Measurements from ENCODE around the gene APAF1.

Gene APAF1

DNA sequence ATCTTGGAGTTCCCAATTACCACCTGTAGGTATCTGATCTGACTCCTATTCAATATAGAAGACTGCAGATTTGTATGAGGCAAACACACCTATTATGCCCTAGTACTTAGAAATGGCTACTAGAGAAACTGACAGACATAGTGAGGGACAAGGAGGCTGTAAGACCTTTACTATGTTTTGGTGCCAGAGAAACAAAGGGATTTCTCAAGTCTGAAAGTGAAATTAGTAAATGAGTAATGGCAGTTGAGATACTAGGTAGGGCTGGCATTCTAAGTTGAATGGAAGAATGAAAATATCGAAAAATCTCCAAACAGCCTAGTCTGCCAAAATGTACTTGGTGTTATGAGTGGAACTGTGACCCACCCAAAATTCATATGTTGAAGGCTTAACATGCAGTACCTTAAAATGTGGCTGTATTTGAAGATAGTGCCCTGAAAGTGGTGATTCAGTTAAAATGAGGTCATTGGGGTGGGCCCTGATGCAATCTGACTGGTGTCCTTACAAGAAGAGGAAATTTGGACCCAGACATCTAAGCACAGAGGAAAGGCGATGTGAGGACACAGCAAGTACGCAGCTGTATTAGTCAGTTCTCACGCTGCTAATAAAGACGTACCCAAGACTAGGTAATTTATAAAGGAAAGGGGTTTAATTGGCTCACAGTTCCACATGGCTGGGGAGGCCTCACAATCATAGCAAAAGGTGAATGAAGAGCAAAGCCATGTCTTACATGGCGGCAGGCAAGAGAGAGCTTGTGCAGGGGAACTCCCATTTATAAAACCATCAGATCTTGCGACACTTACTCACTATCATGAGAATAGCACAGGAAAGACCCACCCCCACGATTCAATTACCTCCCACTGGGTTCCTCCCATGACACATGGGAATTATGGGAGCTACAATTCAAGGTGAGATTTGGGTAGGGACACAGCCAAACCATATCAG is 127.0 kb downstream of the APAF1 start:
- Histone ChIP-seq H3K36me3 (ENCODE audit: control insufficient read depth in 5 of 5, insufficient read depth in 5 of 5, low read length in 5 of 5) (no peaks in the 10 kb centered on the region), H3K4me3 (ENCODE audit: low read depth in 1 of 5, low read length in 5 of 5) (no peak overlapping the region), H3K9me3 (ENCODE audit: control insufficient read depth in 5 of 5, low read length in 5 of 5) (no peaks in the 10 kb centered on the region), H3K27me3 (ENCODE audit: control insufficient read depth in 5 of 5, insufficient read depth in 4 of 5, low read length in 5 of 5) (no peaks in the 10 kb centered on the region), H3K27ac (ENCODE audit: low read depth, low read length) (no peak overlapping the region), H3K4me1 (ENCODE audit: control insufficient read depth in 5 of 5, insufficient read depth in 5 of 5, low read length in 5 of 5) (no peaks in the 10 kb centered on the region), H3K9ac (ENCODE audit: low read length in 5 of 5) (no peak overlapping the region)

DNA sequence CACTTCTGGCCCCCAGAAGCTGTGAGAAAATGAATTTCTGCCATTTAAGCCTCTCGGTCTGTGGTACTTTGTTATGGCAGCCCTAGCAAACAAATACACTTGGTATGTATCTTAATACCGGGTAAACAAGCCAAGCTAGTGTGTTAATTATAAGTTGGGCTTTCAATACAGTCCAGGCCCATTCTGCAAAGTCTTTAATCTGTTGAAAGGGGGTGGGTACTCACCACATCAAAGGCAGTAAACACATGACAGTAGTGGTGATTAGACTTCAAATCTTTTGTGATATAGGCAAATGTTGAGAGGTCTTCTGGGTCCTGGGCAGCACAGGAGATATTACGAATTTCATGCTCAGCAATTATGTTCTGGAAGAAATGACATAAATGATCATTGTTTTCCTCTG is 127.7 kb downstream of the APAF1 start:
- Histone ChIP-seq H3K36me3 (ENCODE audit: control insufficient read depth in 5 of 5, insufficient read depth in 5 of 5, low read length in 5 of 5) (no peaks in the 10 kb centered on the region), H3K9me3 (ENCODE audit: control insufficient read depth in 5 of 5, low read length in 5 of 5) (no peaks in the 10 kb centered on the region), H3K9ac (ENCODE audit: low read length in 5 of 5) (no peak overlapping the region), H3K4me1 (ENCODE audit: control insufficient read depth in 5 of 5, insufficient read depth in 5 of 5, low read length in 5 of 5) (no peaks in the 10 kb centered on the region), H3K27ac (ENCODE audit: low read depth, low read length) (no peak overlapping the region), H3K27me3 (ENCODE audit: control insufficient read depth in 5 of 5, insufficient read depth in 4 of 5, low read length in 5 of 5) (no peaks in the 10 kb centered on the region), H3K4me3 (ENCODE audit: low read depth in 1 of 5, low read length in 5 of 5) (no peak overlapping the region)

DNA sequence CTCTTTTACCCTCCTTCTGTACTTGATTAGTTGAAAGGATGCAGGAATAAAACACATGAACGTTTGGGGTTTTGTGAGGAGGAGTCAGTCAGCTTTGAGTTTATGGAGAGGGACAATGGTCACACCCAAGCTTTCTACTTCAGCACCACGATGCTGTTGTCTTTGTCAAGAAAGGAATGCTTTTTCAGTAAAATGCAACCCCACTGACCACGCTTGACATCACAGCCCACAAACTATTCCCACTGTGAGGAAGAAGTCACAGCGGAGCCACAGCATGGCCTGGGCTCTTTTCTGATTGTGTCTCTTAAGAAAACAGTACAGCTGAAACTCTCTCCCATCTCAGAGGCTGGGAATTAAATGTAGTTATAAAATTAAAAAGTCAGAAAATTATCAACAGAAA is 135.2 kb downstream of the APAF1 start:
- H3K36me3 ChIP-seq (ENCODE audit: control insufficient read depth in 5 of 5, insufficient read depth in 5 of 5, low read length in 5 of 5), result no peaks in the 10 kb centered on the region
- no peaks in the 10 kb centered on the region for H3K9me3 ChIP-seq (ENCODE audit: control insufficient read depth in 5 of 5, low read length in 5 of 5)
- no peaks in the 10 kb centered on the region for H3K4me1 ChIP-seq (ENCODE audit: control insufficient read depth in 5 of 5, insufficient read depth in 5 of 5, low read length in 5 of 5)
- no peak overlapping the region for H3K9ac ChIP-seq (ENCODE audit: low read length in 5 of 5)
- H3K27me3 ChIP-seq (ENCODE audit: control insufficient read depth in 5 of 5, insufficient read depth in 4 of 5, low read length in 5 of 5), result no peaks in the 10 kb centered on the region
- no peak overlapping the region for H3K27ac ChIP-seq (ENCODE audit: low read depth, low read length)
- no peak overlapping the region for H3K4me3 ChIP-seq (ENCODE audit: low read depth in 1 of 5, low read length in 5 of 5)

DNA sequence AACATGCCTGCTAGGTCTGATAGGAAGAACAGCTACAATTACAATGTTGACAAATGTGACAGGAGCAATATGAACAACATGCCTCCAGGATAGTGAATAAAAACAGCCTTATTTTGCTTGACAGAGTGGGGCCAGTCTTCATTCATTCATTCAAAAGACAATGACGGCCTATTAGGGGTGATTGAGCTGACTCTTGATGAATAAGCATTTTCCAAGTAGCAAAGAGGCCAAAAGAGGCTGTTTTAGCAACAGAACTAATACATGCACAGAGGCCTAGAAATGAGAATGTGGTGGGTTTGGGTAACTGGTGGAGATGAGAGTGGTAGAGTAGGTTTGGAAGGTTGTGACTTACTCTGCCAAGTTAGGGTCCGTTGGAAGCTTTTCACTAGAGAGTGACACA is 138.3 kb downstream of the APAF1 start:
- Histone ChIP-seq H3K4me3 (ENCODE audit: low read depth in 1 of 5, low read length in 5 of 5) (no peak overlapping the region), H3K27me3 (ENCODE audit: control insufficient read depth in 5 of 5, insufficient read depth in 4 of 5, low read length in 5 of 5) (peaks cover 0 to 3% (median 0%) of the 10 kb centered on the region in 5 donors), H3K9me3 (ENCODE audit: control insufficient read depth in 5 of 5, low read length in 5 of 5) (no peaks in the 10 kb centered on the region), H3K4me1 (ENCODE audit: control insufficient read depth in 5 of 5, insufficient read depth in 5 of 5, low read length in 5 of 5) (no peaks in the 10 kb centered on the region), H3K36me3 (ENCODE audit: control insufficient read depth in 5 of 5, insufficient read depth in 5 of 5, low read length in 5 of 5) (no peaks in the 10 kb centered on the region), H3K27ac (ENCODE audit: low read depth, low read length) (no peak overlapping the region), H3K9ac (ENCODE audit: low read length in 5 of 5) (no peak overlapping the region)
